Mucosa of descending colon (tissue), 3 donors: ENCODE measurements around the gene SPECC1. TPM values are rescaled to one million over a fixed set of nuclear protein-coding genes. Genes with fewer than 3 reads are reported as not detected.

Source experiments
- ATAC-seq: fragments of 200-7000 bp; cut with Tn5 transposase; one replicate; pipeline ENCODE4 v1.9.1; 2020; ENCODE audit warnings: mild to moderate bottlenecking, moderate library complexity
- DNase-seq, 3 donors: peaks; one replicate each; pipeline ENCODE4 v3.0.0-alpha.2; 2020
- H3K36me3 ChIP-seq: fragments of 200-600 bp; one replicate; pipeline ENCODE4 v1.8.0; 2021; ENCODE audit warnings: low read depth, mild to moderate bottlenecking
- H3K4me1 ChIP-seq: fragments of 200-600 bp; one replicate; pipeline ENCODE4 v1.8.0; 2021; ENCODE audit warnings: low read depth, mild to moderate bottlenecking
- H3K4me3 ChIP-seq: fragments of 200-600 bp; one replicate; pipeline ENCODE4 v1.8.0; 2021; ENCODE audit warnings: mild to moderate bottlenecking
- H3K9me3 ChIP-seq: fragments of 200-600 bp; one replicate; pipeline ENCODE4 v1.8.0; 2021; ENCODE audit warnings: mild to moderate bottlenecking
- intact Hi-C, 2 donors: fragments of 100-400 bp; cut with DNase I in 1 of 2; cut with micrococcal nuclease in 1 of 2; formaldehyde crosslinking; loops; one replicate each; pipeline versions ENCODE4 v1.11.0 to v1.11.1; 2022; cut with DNase I, micrococcal nuclease
- total RNA-seq, 3 donors: library from RNA; stranded (reverse); fragmentation: NEBNext Ultra II Directional in 2 of 3; extraction: Animal tissue kit (Norgen Biotek cat#: 25700) in 2 of 3; gene quantifications; one replicate each; pipeline versions ENCODE4 v1.2.1 to v1.2.4, GENCODE V29; 2021 to 2023
- TF ChIP-seq, protein P1 (sequence below): fragments of 200-600 bp; IDR thresholded peaks from one replicate; pipeline ENCODE4 v1.8.0; 2022; ENCODE audit warnings: antibody characterized with exemption, mild to moderate bottlenecking
- donor health status: DM: no; HTN: no; CAD: no; lungs with moderate emphysema.
- donor health status: DM: no; HTN: no; CAD: no.
- donor health status: DM: no; HTN: yes; CAD: no.

SPECC1 gene
- total RNA-seq, 3 donors from 2014 or later, result 36.2 to 86.3 (median 85.7) TPM

DNA sequence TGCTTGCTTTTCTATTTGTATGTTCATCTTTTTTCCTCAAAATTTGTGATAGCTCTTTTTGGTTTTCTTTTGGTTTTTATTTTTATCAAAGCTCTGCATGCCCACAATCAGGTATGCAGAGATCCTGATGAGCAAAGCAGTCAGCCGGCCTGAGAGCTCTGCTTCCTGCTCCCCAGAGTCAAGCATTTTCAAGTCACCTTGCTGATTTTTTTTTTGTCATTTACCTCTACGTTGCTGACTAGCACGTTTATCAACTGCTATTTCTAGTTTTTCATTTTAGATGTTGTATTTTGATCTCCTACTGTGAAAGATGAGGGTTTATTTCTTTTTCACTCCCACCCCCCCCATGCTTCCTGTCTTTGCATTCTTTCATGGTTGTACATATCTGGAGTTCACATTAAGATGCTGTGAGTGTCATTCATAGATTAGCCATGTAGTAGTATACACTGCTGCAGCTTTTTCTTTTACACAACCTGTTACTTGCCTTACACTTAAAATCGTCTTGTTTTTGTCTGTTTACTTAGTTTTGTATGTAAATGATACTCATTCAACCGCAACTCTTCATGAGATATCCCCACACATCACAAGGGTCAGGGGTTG is 262.0 kb downstream of the SPECC1 start:
- no peak for ATAC-seq
- TF ChIP-seq, protein P1, sequence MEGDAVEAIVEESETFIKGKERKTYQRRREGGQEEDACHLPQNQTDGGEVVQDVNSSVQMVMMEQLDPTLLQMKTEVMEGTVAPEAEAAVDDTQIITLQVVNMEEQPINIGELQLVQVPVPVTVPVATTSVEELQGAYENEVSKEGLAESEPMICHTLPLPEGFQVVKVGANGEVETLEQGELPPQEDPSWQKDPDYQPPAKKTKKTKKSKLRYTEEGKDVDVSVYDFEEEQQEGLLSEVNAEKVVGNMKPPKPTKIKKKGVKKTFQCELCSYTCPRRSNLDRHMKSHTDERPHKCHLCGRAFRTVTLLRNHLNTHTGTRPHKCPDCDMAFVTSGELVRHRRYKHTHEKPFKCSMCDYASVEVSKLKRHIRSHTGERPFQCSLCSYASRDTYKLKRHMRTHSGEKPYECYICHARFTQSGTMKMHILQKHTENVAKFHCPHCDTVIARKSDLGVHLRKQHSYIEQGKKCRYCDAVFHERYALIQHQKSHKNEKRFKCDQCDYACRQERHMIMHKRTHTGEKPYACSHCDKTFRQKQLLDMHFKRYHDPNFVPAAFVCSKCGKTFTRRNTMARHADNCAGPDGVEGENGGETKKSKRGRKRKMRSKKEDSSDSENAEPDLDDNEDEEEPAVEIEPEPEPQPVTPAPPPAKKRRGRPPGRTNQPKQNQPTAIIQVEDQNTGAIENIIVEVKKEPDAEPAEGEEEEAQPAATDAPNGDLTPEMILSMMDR, result no peak

GRCh38 chr17:20273741-20274500 is 264.8 kb downstream of the SPECC1 start:
- no peak for DNase-seq
- intact Hi-C loops, result no loop called here
- ATAC-seq, result no peak
- TF ChIP-seq, protein P1, result no peak
- H3K4me3 ChIP-seq, result no peak overlapping the region
- no peaks in the 10 kb centered on the region for H3K9me3 ChIP-seq
- H3K36me3 ChIP-seq, result no peaks in the 10 kb centered on the region
- no peaks in the 10 kb centered on the region for H3K4me1 ChIP-seq

More for the DNA sequence above, 262.0 kb downstream of the SPECC1 start:
- Histone ChIP-seq H3K4me1 (no peaks in the 10 kb centered on the region), H3K9me3 (no peaks in the 10 kb centered on the region), H3K4me3 (no peak overlapping the region), H3K36me3 (no peaks in the 10 kb centered on the region)
- intact Hi-C loops, result no loop called here
- DNase-seq, result no peak

GRCh38 chr17:20275653-20276052 is 266.5 kb downstream of the SPECC1 start:
- intact Hi-C loops, result no loop called here
- Histone ChIP-seq H3K9me3 (no peaks in the 10 kb centered on the region), H3K36me3 (no peaks in the 10 kb centered on the region), H3K4me1 (no peaks in the 10 kb centered on the region), H3K4me3 (no peak overlapping the region)
- DNase-seq (no peak), ATAC-seq (no peak)
- TF ChIP-seq, protein P1, result no peak

GRCh38 chr17:20276421-20276820 is 267.3 kb downstream of the SPECC1 start:
- intact Hi-C loops, result no loop called here
- Histone ChIP-seq H3K4me3 (no peak overlapping the region), H3K4me1 (no peaks in the 10 kb centered on the region), H3K9me3 (no peaks in the 10 kb centered on the region), H3K36me3 (no peaks in the 10 kb centered on the region)
- DNase-seq (no peak), ATAC-seq (no peak)
- TF ChIP-seq, protein P1, result no peak

DNA sequence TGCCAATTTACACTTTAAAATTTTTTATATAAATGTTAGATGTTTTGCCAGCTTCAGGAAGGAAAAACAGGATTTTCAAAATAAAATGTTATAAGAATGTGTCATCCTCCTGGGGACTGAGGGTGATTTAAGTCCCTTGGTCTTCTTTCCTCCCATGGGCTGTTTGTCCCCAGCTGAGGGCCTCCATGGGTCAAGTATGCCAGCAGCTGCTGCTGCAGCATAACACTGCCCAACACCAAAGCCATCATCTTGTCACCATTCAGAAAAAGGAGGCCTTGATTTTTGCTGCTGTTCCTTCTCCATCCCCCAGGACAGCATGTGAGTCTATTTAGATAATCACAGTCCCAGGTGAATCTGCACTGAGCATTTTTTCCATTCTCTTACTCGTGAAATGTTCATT is 269.6 kb downstream of the SPECC1 start:
- no peaks in the 10 kb centered on the region for H3K36me3 ChIP-seq
- H3K9me3 ChIP-seq, result no peaks in the 10 kb centered on the region
- DNase-seq (no peak), ATAC-seq (no peak)
- intact Hi-C loops, result no loop called here
- no peaks in the 10 kb centered on the region for H3K4me1 ChIP-seq
- TF ChIP-seq, protein P1, result no peak
- H3K4me3 ChIP-seq, result no peak overlapping the region
